K562 (cell line): Measurements from ENCODE around the gene NBR1. TPM values are rescaled to one million over a fixed set of nuclear protein-coding genes. Genes with fewer than 3 reads are reported as not detected.
A peak's percentile ranks its signal among the peaks of the same experiment; 100 is the strongest.

ENCODE experiments used
- ARHGAP35 ChIP-seq: fragments of 450-650 bp; IDR thresholded peaks from 2 replicates; pipeline ENCODE4 v1.6.1; 2018; ENCODE audit not compliant: partially characterized antibody
- BRCA1 ChIP-seq, 2 experiments: fragments of 450-650 bp in 1 of 2; sonication (generic) in 1 of 2; formaldehyde crosslinking in 1 of 2; IDR thresholded peaks; 2 replicates each; pipeline versions ENCODE4 v1.5.0 to v1.6.1; 2017 to 2020; ENCODE audit warnings: mild to moderate bottlenecking in 1 of 2, missing genetic modification reagents in 1 of 2
- CBFB ChIP-seq: sonication (generic); formaldehyde crosslinking; IDR thresholded peaks from 2 replicates; pipeline ENCODE4 v1.4.0; 2020; ENCODE audit warnings: mild to moderate bottlenecking, missing genetic modification reagents
- COPS2 ChIP-seq: fragments of 450-650 bp; conservative IDR thresholded peaks from 2 replicates; pipeline ENCODE4 v1.6.1; 2016; ENCODE audit warnings: mild to moderate bottlenecking, moderate library complexity
- DPF2 ChIP-seq: fragments of 450-650 bp; IDR thresholded peaks from 2 replicates; pipeline ENCODE4 v1.6.1; 2016
- EGR1 ChIP-seq: fragments of 450-650 bp; conservative IDR thresholded peaks from 2 replicates; pipeline ENCODE4 v1.6.1; 2017; ENCODE audit warnings: mild to moderate bottlenecking
- ELF1 ChIP-seq: fragments of 200-800 bp; sonication (Bioruptor generic); IDR thresholded peaks from 2 replicates; pipeline ENCODE4 v1.6.1; 2016; ENCODE audit warnings: missing genetic modification characterization, missing compliant biosample characterization
- KAT8 ChIP-seq: fragments of 450-650 bp; IDR thresholded peaks from 2 replicates; pipeline ENCODE4 v1.6.1; 2016; ENCODE audit warnings: low read depth, mild to moderate bottlenecking
- KDM5B ChIP-seq: fragments of 200-600 bp; sonication (generic); IDR thresholded peaks from 2 replicates; pipeline ENCODE4 v1.6.1; 2012; ENCODE audit warnings: low read depth, mild to moderate bottlenecking, moderate library complexity, low read length, control low read depth, inconsistent platforms; ENCODE audit not compliant: insufficient replicate concordance
- KHSRP ChIP-seq: fragments of 450-650 bp; IDR thresholded peaks from 2 replicates; pipeline ENCODE4 v1.6.1; 2017
- MYC ChIP-seq, 2 experiments: fragments of 250-450 bp in 1 of 2; sonication (Bioruptor Pico) in 1 of 2; IDR thresholded peaks; 2 replicates each; pipeline versions ENCODE4 v1.5.1 to v1.6.1; 2012 to 2021; ENCODE audit warnings: low read depth in 2 of 2, borderline replicate concordance in 1 of 2, improper control_type of control experiment in 1 of 2, low read length in 1 of 2, mild to moderate bottlenecking in 1 of 2, moderate library complexity in 1 of 2
- NR3C1 ChIP-seq: sonication (generic); formaldehyde crosslinking; IDR thresholded peaks from 2 replicates; pipeline ENCODE4 v1.8.1; 2022; ENCODE audit warnings: missing genetic modification reagents
- RBM25 ChIP-seq: fragments of 200-400 bp; formaldehyde crosslinking; IDR thresholded peaks from 2 replicates; pipeline ENCODE4 v1.6.1; 2018; ENCODE audit warnings: low read length, low read depth, moderate library complexity; ENCODE audit not compliant: severe bottlenecking
- RFX7 ChIP-seq: fragments of 250-450 bp; sonication (Bioruptor Pico); IDR thresholded peaks from 2 replicates; pipeline ENCODE4 v1.5.1; 2021; ENCODE audit warnings: mild to moderate bottlenecking
- SMAD4 ChIP-seq: fragments of 250-450 bp; sonication (Bioruptor Pico); conservative IDR thresholded peaks from 2 replicates; pipeline ENCODE4 v1.8.0; 2021; ENCODE audit warnings: inconsistent platforms, mild to moderate bottlenecking, moderate library complexity
- SNIP1 ChIP-seq: fragments of 450-650 bp; IDR thresholded peaks from 2 replicates; pipeline ENCODE4 v1.7.1; 2017; ENCODE audit warnings: low read depth, mild to moderate bottlenecking
- ZBTB7A ChIP-seq: IDR thresholded peaks from 2 replicates; pipeline ENCODE4 v1.6.1; 2011; ENCODE audit warnings: low read depth, mild to moderate bottlenecking, low read length, moderate library complexity, borderline replicate concordance; ENCODE audit not compliant: control insufficient read depth
- ZNF124 ChIP-seq: sonication (generic); formaldehyde crosslinking; IDR thresholded peaks from 2 replicates; pipeline ENCODE4 v1.8.1; 2022; ENCODE audit warnings: missing genetic modification reagents
- ZNF133 ChIP-seq: fragments of 250-450 bp; sonication (Bioruptor Pico); IDR thresholded peaks from 2 replicates; pipeline ENCODE4 v1.4.0; 2020; ENCODE audit warnings: mild to moderate bottlenecking
- ZNF165 ChIP-seq: fragments of 250-450 bp; sonication (Bioruptor Pico); IDR thresholded peaks from 2 replicates; pipeline ENCODE4 v1.4.0; 2020; ENCODE audit warnings: borderline replicate concordance
- ZNF3 ChIP-seq: fragments of 250-450 bp; sonication (Bioruptor Pico); IDR thresholded peaks from 2 replicates; pipeline ENCODE4 v1.5.0; 2021; ENCODE audit warnings: mild to moderate bottlenecking, moderate library complexity
- ZNF551 ChIP-seq: fragments of 250-450 bp; sonication (Bioruptor Pico); IDR thresholded peaks from 2 replicates; pipeline ENCODE4 v1.5.0; 2021; ENCODE audit warnings: mild to moderate bottlenecking, moderate library complexity
- ZNF584 ChIP-seq: fragments of 200-800 bp; sonication (Bioruptor generic); IDR thresholded peaks from 2 replicates; pipeline ENCODE4 v1.6.1; 2016; ENCODE audit warnings: low read depth, mild to moderate bottlenecking, missing genetic modification characterization, missing compliant biosample characterization
- polyA plus RNA-seq, 8 experiments: library from polyadenylated mRNA; depleted of rRNA in 4 of 8; stranded (reverse) in 5 of 8; unstranded in 3 of 8; fragments of >200 nt; fragmentation: Nextera tagmentation in 2 of 8; fragmentation: Illumina TruSeq in 1 of 8; extraction: Ambion mirVana in 2 of 8; extraction: Trizol in 1 of 8; gene quantifications; 2 replicates each; pipeline versions ENCODE4 v1.2.1 to v1.2.3, GENCODE V29; 2011 to 2014; ENCODE audit warnings: inconsistent platforms in 1 of 8, missing spikeins in 1 of 8
- total RNA-seq, 7 experiments: library from RNA; depleted of rRNA in 6 of 7; stranded (reverse); fragments of >200 nt in 6 of 7; fragmentation: Illumina TruSeq in 2 of 7; extraction: Trizol in 2 of 7; gene quantifications; 2 replicates each; pipeline versions ENCODE4 v1.2.1 to v1.2.3, GENCODE V29; 2011 to 2021; ENCODE audit warnings: low replicate concordance in 1 of 7
- TF ChIP-seq, protein P1 (sequence below): fragments of 250-450 bp; sonication (Bioruptor Pico); IDR thresholded peaks from 2 replicates; pipeline ENCODE4 v1.8.0; 2022; ENCODE audit warnings: moderate library complexity, mild to moderate bottlenecking, inconsistent platforms
- TF ChIP-seq, protein P2 (sequence below): sonication (generic); formaldehyde crosslinking; IDR thresholded peaks from 2 replicates; pipeline ENCODE4 v1.5.0; 2020; ENCODE audit warnings: missing genetic modification reagents
- TF ChIP-seq, protein P3 (sequence below): sonication (generic); formaldehyde crosslinking; IDR thresholded peaks from 2 replicates; pipeline ENCODE4 v1.8.0; 2022; ENCODE audit warnings: mild to moderate bottlenecking, missing genetic modification reagents

Gene NBR1
- total and polyA plus RNA-seq, 9 of the 15 experiments (the other 6 are each of a cell fraction or from before 2014, with no cell fraction given), result 4.2 to 70.1 (median 39.9) TPM

DNA sequence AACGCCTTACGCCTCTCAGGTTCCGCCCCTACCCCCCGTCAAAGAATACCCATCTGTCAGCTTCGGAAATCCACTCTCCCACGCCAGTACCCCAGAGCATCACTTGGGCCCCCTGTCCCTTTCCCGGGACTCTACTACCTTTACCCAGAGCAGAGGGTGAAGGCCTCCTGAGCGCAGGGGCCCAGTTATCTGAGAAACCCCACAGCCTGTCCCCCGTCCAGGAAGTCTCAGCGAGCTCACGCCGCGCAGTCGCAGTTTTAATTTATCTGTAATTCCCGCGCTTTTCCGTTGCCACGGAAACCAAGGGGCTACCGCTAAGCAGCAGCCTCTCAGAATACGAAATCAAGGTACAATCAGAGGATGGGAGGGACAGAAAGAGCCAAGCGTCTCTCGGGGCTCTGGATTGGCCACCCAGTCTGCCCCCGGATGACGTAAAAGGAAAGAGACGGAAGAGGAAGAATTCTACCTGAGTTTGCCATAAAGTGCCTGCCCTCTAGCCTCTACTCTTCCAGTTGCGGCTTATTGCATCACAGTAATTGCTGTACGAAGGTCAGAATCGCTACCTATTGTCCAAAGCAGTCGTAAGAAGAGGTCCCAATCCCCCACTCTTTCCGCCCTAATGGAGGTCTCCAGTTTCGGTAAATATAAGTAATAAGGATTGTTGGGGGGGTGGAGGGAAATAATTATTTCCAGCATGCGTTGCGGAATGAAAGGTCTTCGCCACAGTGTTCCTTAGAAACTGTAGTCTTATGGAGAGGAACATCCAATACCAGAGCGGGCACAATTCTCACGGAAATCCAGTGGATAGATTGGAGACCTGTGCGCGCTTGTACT is 45.7 kb upstream of the NBR1 start, which contains the start of gene BRCA1 (continued):
- peak; percentile 42; the same call in 1 of the 2 replicates for TF ChIP-seq ZBTB7A
- TF ChIP-seq RFX7, result no peak
- TF ChIP-seq KHSRP, result peak; percentile 73
- TF ChIP-seq RBM25, result peak; percentile 27
- TF ChIP-seq, protein P1, sequence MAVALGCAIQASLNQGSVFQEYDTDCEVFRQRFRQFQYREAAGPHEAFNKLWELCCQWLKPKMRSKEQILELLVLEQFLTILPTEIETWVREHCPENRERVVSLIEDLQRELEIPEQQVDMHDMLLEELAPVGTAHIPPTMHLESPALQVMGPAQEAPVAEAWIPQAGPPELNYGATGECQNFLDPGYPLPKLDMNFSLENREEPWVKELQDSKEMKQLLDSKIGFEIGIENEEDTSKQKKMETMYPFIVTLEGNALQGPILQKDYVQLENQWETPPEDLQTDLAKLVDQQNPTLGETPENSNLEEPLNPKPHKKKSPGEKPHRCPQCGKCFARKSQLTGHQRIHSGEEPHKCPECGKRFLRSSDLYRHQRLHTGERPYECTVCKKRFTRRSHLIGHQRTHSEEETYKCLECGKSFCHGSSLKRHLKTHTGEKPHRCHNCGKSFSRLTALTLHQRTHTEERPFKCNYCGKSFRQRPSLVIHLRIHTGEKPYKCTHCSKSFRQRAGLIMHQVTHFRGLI (CRISPR knock-in tag), result no peak
- no peak for TF ChIP-seq ZNF165 (CRISPR knock-in tag)
- TF ChIP-seq NR3C1 (CRISPR knock-in tag), result no peak
- TF ChIP-seq, protein P2, sequence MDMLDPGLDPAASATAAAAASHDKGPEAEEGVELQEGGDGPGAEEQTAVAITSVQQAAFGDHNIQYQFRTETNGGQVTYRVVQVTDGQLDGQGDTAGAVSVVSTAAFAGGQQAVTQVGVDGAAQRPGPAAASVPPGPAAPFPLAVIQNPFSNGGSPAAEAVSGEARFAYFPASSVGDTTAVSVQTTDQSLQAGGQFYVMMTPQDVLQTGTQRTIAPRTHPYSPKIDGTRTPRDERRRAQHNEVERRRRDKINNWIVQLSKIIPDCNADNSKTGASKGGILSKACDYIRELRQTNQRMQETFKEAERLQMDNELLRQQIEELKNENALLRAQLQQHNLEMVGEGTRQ, result no peak
- TF ChIP-seq ZNF3, result no peak
- TF ChIP-seq DPF2, result peak; percentile 37; the same call in 1 of the 2 replicates
- peak; percentile 99 for TF ChIP-seq ELF1 (tag)
- no peak for TF ChIP-seq BRCA1 (IDR thresholded peaks at IDR 0.05)
- no peak for TF ChIP-seq BRCA1 (CRISPR knock-in tag; IDR thresholded peaks at IDR 0.05)
- TF ChIP-seq ARHGAP35, result no peak
- TF ChIP-seq SMAD4 (CRISPR knock-in tag), result no peak
- 0 out of 2 replicates have a peak, but pooled peaks have one; percentile 18 for TF ChIP-seq SNIP1
- TF ChIP-seq ZNF124 (CRISPR knock-in tag), result no peak
- TF ChIP-seq ZNF551 (CRISPR knock-in tag), result no peak
- peak; percentile 93 for TF ChIP-seq EGR1
- no peak for TF ChIP-seq KAT8
- peak; percentile 48 for TF ChIP-seq KDM5B
- peak; percentile 61; the same call in 1 of the 2 replicates for TF ChIP-seq MYC (IDR thresholded peaks at IDR 0.05; ENCODE audit: low read depth, low read length)
- TF ChIP-seq MYC (CRISPR knock-in tag; IDR thresholded peaks at IDR 0.05; ENCODE audit: borderline replicate concordance, low read depth), result no peak
- TF ChIP-seq COPS2, result no peak
- no peak for TF ChIP-seq ZNF133 (CRISPR knock-in tag)
- TF ChIP-seq, protein P3, sequence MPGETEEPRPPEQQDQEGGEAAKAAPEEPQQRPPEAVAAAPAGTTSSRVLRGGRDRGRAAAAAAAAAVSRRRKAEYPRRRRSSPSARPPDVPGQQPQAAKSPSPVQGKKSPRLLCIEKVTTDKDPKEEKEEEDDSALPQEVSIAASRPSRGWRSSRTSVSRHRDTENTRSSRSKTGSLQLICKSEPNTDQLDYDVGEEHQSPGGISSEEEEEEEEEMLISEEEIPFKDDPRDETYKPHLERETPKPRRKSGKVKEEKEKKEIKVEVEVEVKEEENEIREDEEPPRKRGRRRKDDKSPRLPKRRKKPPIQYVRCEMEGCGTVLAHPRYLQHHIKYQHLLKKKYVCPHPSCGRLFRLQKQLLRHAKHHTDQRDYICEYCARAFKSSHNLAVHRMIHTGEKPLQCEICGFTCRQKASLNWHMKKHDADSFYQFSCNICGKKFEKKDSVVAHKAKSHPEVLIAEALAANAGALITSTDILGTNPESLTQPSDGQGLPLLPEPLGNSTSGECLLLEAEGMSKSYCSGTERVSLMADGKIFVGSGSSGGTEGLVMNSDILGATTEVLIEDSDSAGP (CRISPR knock-in tag), result no peak
- no peak for TF ChIP-seq CBFB
- TF ChIP-seq ZNF584 (CRISPR knock-in tag), result peak; percentile 51; the same call in 1 of the 2 replicates
